ENCODE data around the gene RIN2. TPM values are rescaled to one million over a fixed set of nuclear protein-coding genes. Genes with fewer than 3 reads are reported as not detected.

RIN2 gene
- total RNA-seq, 1 experiment from 2014 or later = 46.2 TPM

GRCh38 chr20:19742974-19743639 lies 15.0 kb upstream of the RIN2 start:
- H2AFZ ChIP-seq = no peak overlapping the region
- H3K79me2 ChIP-seq (ENCODE audit: low read depth) = no peaks in the 10 kb centered on the region
- DNase-seq = no peak
- no peaks in the 10 kb centered on the region for H3K27me3 ChIP-seq (ENCODE audit: insufficient read depth, low read depth)
- H3K27ac ChIP-seq = no peak overlapping the region
- peaks cover 8% of the 10 kb centered on the region for H3F3A ChIP-seq (ENCODE audit: insufficient read depth, low read depth)
- H3K36me3 ChIP-seq (ENCODE audit: low read depth) = no peaks in the 10 kb centered on the region
- POLR2A ChIA-PET (ENCODE audit: unreplicated experiment) = interaction anchor here (0.7 kb wide), 1 partner anchor 19 kb away, joined by 4 read pairs; no protein-coding TSS in a partner anchor
- H3K4me2 ChIP-seq = no peak overlapping the region
- no peak overlapping the region for H3K4me3 ChIP-seq
- 0 out of 2 replicates have a peak, but pooled peaks cover 3% of the 10 kb centered on the region for H3K9me3 ChIP-seq (ENCODE audit: insufficient read depth, low read depth)
- no peak for TF ChIP-seq EZH2 (IDR thresholded peaks at IDR 0.05; ENCODE audit: low read depth)
- TF ChIP-seq CTCF (conservative IDR thresholded peaks at IDR 0.05) = no peak
- CTCF ChIA-PET = no interaction called here
- H4K20me1 ChIP-seq (ENCODE audit: insufficient read depth) = no peaks in the 10 kb centered on the region
- intact Hi-C loops (cut with micrococcal nuclease; ENCODE audit: unreplicated experiment) = no loop called here
- H3K4me1 ChIP-seq (replicated peaks; ENCODE audit: insufficient read depth) = peaks cover 15% of the 10 kb centered on the region
- BruUV-seq (replicated peaks) = no TSS peak
- H3K9me2 ChIP-seq (ENCODE audit: insufficient read depth) = no peaks in the 10 kb centered on the region

GRCh38 chr20:19743640-19743995 lies 14.4 kb upstream of the RIN2 start:
- H3K9me3 ChIP-seq (ENCODE audit: insufficient read depth, low read depth) = 0 out of 2 replicates have a peak, but pooled peaks cover 3% of the 10 kb centered on the region
- no peaks in the 10 kb centered on the region for H4K20me1 ChIP-seq (ENCODE audit: insufficient read depth)
- peaks cover 10% of the 10 kb centered on the region for H3K4me1 ChIP-seq (replicated peaks; ENCODE audit: insufficient read depth)
- no peak overlapping the region for H3K27ac ChIP-seq
- H3K9me2 ChIP-seq (ENCODE audit: insufficient read depth) = no peaks in the 10 kb centered on the region
- no peak for DNase-seq
- H2AFZ ChIP-seq = no peak overlapping the region
- TF ChIP-seq CTCF (conservative IDR thresholded peaks at IDR 0.05) (no peak), EZH2 (IDR thresholded peaks at IDR 0.05; ENCODE audit: low read depth) (no peak)
- no peaks in the 10 kb centered on the region for H3K79me2 ChIP-seq (ENCODE audit: low read depth)
- 0 out of 2 replicates have a peak, but pooled peaks cover 4% of the 10 kb centered on the region for H3F3A ChIP-seq (ENCODE audit: insufficient read depth, low read depth)
- POLR2A ChIA-PET (ENCODE audit: unreplicated experiment) = no interaction called here
- intact Hi-C loops (cut with micrococcal nuclease; ENCODE audit: unreplicated experiment) = no loop called here
- no peaks in the 10 kb centered on the region for H3K27me3 ChIP-seq (ENCODE audit: insufficient read depth, low read depth)
- CTCF ChIA-PET = no interaction called here
- no peaks in the 10 kb centered on the region for H3K36me3 ChIP-seq (ENCODE audit: low read depth)
- no peak overlapping the region for H3K4me2 ChIP-seq
- no TSS peak for BruUV-seq (replicated peaks)
- H3K4me3 ChIP-seq = no peak overlapping the region

GRCh38 chr20:19745106-19745505 lies 13.0 kb upstream of the RIN2 start:
- CTCF ChIA-PET = no interaction called here
- H3K9me2 ChIP-seq (ENCODE audit: insufficient read depth) = no peaks in the 10 kb centered on the region
- no peaks in the 10 kb centered on the region for H3K36me3 ChIP-seq (ENCODE audit: low read depth)
- no TSS peak for BruUV-seq (replicated peaks)
- H3K27ac ChIP-seq = no peak overlapping the region
- no peak overlapping the region for H3K4me3 ChIP-seq
- H3K4me2 ChIP-seq = no peak overlapping the region
- no peak overlapping the region for H2AFZ ChIP-seq
- H3K9me3 ChIP-seq (ENCODE audit: insufficient read depth, low read depth) = 0 out of 2 replicates have a peak, but pooled peaks cover 8% of the 10 kb centered on the region
- H4K20me1 ChIP-seq (ENCODE audit: insufficient read depth) = no peaks in the 10 kb centered on the region
- no peaks in the 10 kb centered on the region for H3K4me1 ChIP-seq (replicated peaks; ENCODE audit: insufficient read depth)
- TF ChIP-seq CTCF (conservative IDR thresholded peaks at IDR 0.05) (no peak), EZH2 (IDR thresholded peaks at IDR 0.05; ENCODE audit: low read depth) (no peak)
- intact Hi-C loops (cut with micrococcal nuclease; ENCODE audit: unreplicated experiment) = no loop called here
- H3K79me2 ChIP-seq (ENCODE audit: low read depth) = no peaks in the 10 kb centered on the region
- no peaks in the 10 kb centered on the region for H3F3A ChIP-seq (ENCODE audit: insufficient read depth, low read depth)
- DNase-seq = no peak
- no peaks in the 10 kb centered on the region for H3K27me3 ChIP-seq (ENCODE audit: insufficient read depth, low read depth)
- POLR2A ChIA-PET (ENCODE audit: unreplicated experiment) = no interaction called here
